GM13977 (cell line): ENCODE results near the gene OLFM4.

ENCODE experiments used
- DNase-seq: peaks from one replicate; pipeline ENCODE4 v3.0.0; 2012; ENCODE audit warnings: low spot score
- CTCF ChIP-seq: IDR thresholded peaks from 2 replicates; pipeline ENCODE4 v1.5.1; 2012; ENCODE audit warnings: mild to moderate bottlenecking, control low read depth; ENCODE audit not compliant: insufficient read depth; ENCODE audit errors: extremely low read depth, missing control alignments
- in situ Hi-C: fragments of 300-500 bp; cut with MboI; formaldehyde crosslinking; loops from one replicate; pipeline ENCODE4 v1.12.0; 2022; ENCODE audit warnings: low sequenced_read_pairs, low pct_unique_long_range_greater_than_20kb, mixed read lengths, inconsistent platforms; ENCODE audit not compliant: unreplicated experiment

OLFM4 gene

GRCh38 chr13:53001444-53002225 is 27.0 kb upstream of the OLFM4 start:
- no peak for DNase-seq
- TF ChIP-seq CTCF, result no peak
- in situ Hi-C loops, result no loop called here

- no peak for TF ChIP-seq CTCF
- no peak for DNase-seq
- in situ Hi-C loops, result no loop called here
These were observed 24.0 kb upstream of the OLFM4 start for GRCh38 chr13:53004573-53004972.

- TF ChIP-seq CTCF, result no peak
- in situ Hi-C loops, result no loop called here
- DNase-seq, result no peak
These were observed 23.0 kb upstream of the OLFM4 start for GRCh38 chr13:53005626-53006025.

GRCh38 chr13:53007872-53008271 is 20.7 kb upstream of the OLFM4 start:
- no peak for TF ChIP-seq CTCF
- no peak for DNase-seq
- in situ Hi-C loops, result no loop called here

GRCh38 chr13:53010374-53011105 is 18.1 kb upstream of the OLFM4 start:
- TF ChIP-seq CTCF, result no peak
- no peak for DNase-seq
- in situ Hi-C loops, result no loop called here

GRCh38 chr13:53012707-53013106 is 15.9 kb upstream of the OLFM4 start:
- DNase-seq, result peak; percentile 36
- in situ Hi-C loops, result no loop called here
- TF ChIP-seq CTCF, result no peak
